Activated naive CD8-positive, alpha-beta T cell treated with anti-CD3 and anti-CD28 coated beads, Interleukin-2, amount 10 ng/mL, durations not matched to agents 7 days and 5 days (primary cell): Measurements from ENCODE around the gene PAXX. TPM values are rescaled to one million over a fixed set of nuclear protein-coding genes. Genes with fewer than 3 reads are reported as not detected.

Source experiments
- ATAC-seq: fragments of 150-1000 bp; cut with Tn5 transposase; one replicate; pipeline ENCODE4 v1.10.0; 2021; ENCODE audit warnings: low read depth, moderate library complexity
- POLR2A ChIA-PET: fragments of 350-600 bp; sonication (Branson Sonifier 250); formaldehyde crosslinking; loops from one replicate; lab custom pipeline; 2021; ENCODE audit warnings: antibody characterized with exemption; lab: Charles Lee
- DNase-seq: peaks from one replicate; pipeline ENCODE4 v3.0.0; 2021
- H3K27ac Mint-ChIP-seq: one replicate; pipeline ENCODE4 v1.8.0; 2022; ENCODE audit warnings: mild to moderate bottlenecking, mixed read lengths
- H3K27me3 Mint-ChIP-seq: one replicate; pipeline ENCODE4 v1.8.0; 2022; ENCODE audit warnings: mild to moderate bottlenecking, moderate library complexity, mixed read lengths
- H3K36me3 Mint-ChIP-seq: one replicate; pipeline ENCODE4 v1.8.0; 2021; ENCODE audit warnings: mild to moderate bottlenecking, mixed read lengths
- H3K4me1 Mint-ChIP-seq: one replicate; pipeline ENCODE4 v1.8.0; 2021; ENCODE audit warnings: mixed read lengths
- H3K4me3 Mint-ChIP-seq: one replicate; pipeline ENCODE4 v1.8.0; 2022; ENCODE audit warnings: mild to moderate bottlenecking, moderate library complexity, mixed read lengths
- H3K9me3 Mint-ChIP-seq: one replicate; pipeline ENCODE4 v1.8.0; 2021; ENCODE audit warnings: mixed read lengths
- total RNA-seq, 2 experiments: library from RNA; stranded (reverse); gene quantifications; one replicate each; pipeline ENCODE4 v1.2.3, GENCODE V29; 2021

The PAXX gene
- total RNA-seq, 2 experiments from 2014 or later: 93.4 to 97.2 TPM

DNA sequence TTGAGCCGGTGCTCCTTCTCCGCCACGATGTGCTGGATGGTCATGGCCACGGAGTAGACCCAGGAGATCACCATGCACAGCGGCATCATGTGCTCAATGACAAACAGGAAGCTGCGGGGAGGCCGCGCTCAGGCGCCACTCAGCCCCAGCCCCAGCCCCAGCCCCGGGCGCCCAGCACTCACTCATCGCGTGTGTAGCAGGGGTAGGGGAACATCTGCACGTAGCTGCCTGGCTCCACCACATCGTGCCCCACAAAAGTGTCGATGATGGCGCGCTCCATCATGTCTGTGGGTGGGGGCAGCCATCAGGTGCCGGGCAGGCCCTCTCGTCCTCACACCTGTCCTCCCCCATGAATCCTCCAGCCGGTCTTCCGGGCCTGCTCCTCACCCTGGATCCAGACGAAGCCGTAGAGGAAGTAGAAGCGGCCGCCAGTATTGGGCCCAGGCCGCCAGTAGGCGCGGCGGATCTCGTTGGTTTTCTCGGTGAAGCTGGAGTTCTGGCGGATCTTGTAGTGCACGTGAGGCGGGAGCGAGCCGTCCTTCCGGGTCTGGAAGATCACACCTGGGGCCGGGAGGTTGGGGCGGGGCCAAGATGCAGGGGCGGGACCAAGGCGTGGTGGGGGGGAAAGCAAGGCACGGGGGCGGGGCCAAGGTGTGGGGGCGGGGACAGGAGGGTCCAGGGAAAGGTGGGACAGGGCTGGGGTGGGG, 25.7 kb downstream of the PAXX start:
- POLR2A ChIA-PET: no interaction called here
- H3K4me1 Mint-ChIP-seq: no peaks in the 10 kb centered on the region
- no peak overlapping the region for H3K27ac Mint-ChIP-seq
- H3K27me3 Mint-ChIP-seq: no peaks in the 10 kb centered on the region
- no peaks in the 10 kb centered on the region for H3K9me3 Mint-ChIP-seq
- no peak for DNase-seq
- no peak overlapping the region for H3K4me3 Mint-ChIP-seq
- ATAC-seq: no peak
- H3K36me3 Mint-ChIP-seq: peaks cover 3% of the 10 kb centered on the region

DNA sequence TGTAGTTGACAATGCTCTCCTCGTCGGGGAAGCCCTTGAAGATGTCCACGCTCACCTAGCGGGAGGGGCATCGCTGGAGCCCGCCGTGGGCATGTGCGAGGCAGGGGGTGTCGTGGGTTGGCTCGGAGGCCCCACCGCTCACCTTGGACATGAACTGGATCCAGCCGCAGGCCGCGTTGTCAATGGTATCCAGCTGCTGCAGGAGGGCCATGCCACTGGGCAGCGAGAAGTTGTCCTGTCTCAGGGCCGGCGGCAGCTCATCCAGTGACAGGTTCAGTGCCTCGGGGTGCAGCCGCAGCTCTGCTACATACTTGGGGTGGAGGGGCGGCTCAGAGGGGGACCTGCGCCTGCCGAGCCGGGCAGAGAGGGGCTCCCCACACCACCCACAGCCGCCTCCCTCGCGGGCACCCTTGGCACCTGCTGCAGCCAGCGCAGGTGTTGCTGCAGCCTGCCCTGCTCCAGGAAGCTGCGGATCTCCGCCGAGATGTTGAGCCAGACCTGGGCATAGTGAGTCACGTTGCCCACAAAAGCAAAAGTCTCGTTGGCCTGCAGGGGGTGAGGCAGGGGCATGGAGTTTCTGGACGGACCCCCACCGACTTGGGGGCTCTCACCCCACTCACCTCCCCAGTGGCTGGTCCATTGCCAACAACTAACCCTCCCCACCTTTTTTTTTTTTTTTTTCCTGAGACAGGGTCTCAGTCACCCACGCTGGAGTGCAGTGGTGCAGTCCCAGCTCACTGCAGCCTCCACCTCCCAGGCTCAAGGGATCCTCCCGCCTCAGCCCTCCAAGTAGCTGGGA, 26.7 kb downstream of the PAXX start:
- no peaks in the 10 kb centered on the region for H3K27me3 Mint-ChIP-seq
- no peak overlapping the region for H3K27ac Mint-ChIP-seq
- DNase-seq: no peak

DNA sequence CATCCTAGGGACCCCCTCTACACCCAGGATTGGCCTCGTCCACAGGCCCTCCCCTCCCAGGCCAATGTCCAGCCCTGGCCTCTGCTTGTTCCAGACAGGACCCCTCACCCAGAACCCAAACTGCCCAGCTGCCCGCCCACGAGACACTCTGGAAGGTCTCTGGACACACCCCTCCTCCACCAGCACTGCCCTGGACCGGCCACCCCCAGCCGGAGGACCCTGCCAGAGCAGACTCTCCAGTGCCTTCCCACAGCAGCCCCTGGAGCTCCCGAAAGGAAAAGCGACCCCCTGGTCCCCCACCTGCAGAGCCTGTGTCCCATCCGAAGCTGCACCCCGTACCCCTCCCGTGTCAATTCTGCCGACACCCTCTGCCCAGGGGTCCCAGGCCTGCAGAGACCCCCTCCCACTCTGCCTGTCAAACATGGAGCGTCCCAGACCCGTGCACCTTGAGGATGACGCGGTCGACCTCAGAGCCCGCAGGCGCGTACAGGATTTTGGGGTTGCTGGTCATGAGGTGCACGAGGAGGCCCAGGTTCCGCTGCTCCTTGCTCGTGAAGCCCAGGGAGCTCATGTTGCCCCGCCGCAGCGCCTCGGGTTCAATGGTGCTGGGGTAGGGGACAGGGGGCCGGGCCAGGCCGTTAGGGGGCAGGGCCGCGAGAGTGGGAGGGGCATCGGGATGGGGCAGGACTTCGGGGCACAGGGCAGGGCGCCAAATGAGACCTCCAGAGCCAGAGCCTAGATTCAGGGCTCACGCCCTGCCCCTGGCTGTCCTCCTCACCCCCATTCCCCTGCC, 27.9 kb downstream of the PAXX start:
- Mint-ChIP-seq H3K4me3 (no peak overlapping the region), H3K4me1 (peaks cover 3% of the 10 kb centered on the region), H3K9me3 (no peaks in the 10 kb centered on the region), H3K27ac (no peak overlapping the region), H3K27me3 (no peaks in the 10 kb centered on the region), H3K36me3 (peaks cover 3% of the 10 kb centered on the region)
- POLR2A ChIA-PET: interaction anchor here (0.7 kb wide), 1 partner anchor 139 kb away, joined by 4 read pairs; no protein-coding TSS in a partner anchor
- DNase-seq (no peak), ATAC-seq (no peak)

More for the DNA sequence above, 26.7 kb downstream of the PAXX start:
- no peaks in the 10 kb centered on the region for H3K9me3 Mint-ChIP-seq
- H3K4me1 Mint-ChIP-seq: no peaks in the 10 kb centered on the region
- ATAC-seq: no peak
- no peak overlapping the region for H3K4me3 Mint-ChIP-seq
- peaks cover 3% of the 10 kb centered on the region for H3K36me3 Mint-ChIP-seq
- POLR2A ChIA-PET: interaction anchor here (0.7 kb wide), 1 partner anchor 138 kb away, joined by 4 read pairs; no protein-coding TSS in a partner anchor

DNA sequence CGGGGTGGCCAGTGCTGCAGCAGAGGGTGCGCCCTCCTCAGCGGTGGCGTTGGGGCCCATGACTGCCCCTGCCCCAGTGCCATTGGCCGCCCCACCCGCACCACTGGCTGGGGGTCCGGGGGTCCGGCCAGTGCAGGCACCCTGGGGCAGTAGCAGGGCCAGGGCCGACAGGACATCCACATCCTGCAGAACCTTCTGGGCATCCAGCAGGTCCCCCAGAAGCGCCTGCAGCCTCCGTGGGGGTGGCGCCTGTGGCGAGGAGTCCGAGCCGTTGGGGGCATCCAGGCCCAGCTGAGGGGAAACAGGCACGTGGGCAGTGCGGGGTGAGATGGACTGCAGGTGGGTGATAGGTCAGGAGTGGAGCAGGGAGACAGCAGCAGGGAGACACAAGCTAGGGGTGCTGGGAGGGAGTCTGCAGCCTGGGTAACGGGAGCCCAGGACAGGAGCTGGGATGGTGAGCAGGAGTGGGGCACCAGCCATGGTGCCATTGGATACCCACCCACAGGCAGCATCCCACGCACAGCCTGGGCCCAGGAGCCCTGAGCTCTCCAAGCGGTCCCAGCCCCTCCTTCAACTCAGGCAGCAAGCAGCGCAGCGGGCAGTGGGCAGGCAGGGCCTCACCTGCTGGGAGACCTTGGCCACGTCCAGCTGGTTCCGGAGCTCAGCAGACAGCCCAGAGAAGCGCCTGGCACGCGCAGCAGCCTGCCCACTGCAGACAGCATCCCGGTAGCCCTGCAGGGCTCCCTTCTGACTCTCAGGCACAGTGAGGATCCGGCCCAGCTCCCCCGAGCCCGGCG, 28.7 kb downstream of the PAXX start:
- Mint-ChIP-seq H3K27me3 (no peaks in the 10 kb centered on the region), H3K4me3 (no peak overlapping the region), H3K27ac (no peak overlapping the region), H3K36me3 (peaks cover 3% of the 10 kb centered on the region), H3K9me3 (no peaks in the 10 kb centered on the region), H3K4me1 (peaks cover 3% of the 10 kb centered on the region)
- no peak for DNase-seq
- ATAC-seq: no peak
- POLR2A ChIA-PET: interaction anchor here (1.1 kb wide), 1 partner anchor 20 kb away, joined by 4 read pairs; no protein-coding TSS in a partner anchor

DNA sequence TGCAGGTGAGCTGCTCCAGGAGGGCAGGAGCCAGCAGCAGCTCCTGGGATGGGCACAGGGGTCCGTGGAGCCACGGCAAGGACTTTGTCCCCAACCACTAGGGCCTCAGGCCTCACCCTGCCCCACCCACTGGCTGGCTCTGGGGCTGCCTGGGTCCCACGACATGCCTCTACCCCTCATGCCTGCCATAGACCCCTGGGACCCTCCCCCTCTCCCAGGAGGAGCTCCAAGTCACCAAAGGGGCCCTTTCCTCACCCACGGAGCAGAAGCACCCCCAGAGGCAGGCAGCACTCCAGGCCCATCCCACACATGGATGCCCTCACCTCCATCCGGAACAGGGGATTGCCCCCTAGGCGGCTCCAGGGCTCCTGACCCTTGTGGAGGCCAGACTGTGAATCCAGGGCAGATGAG, 29.4 kb downstream of the PAXX start:
- H3K4me1 Mint-ChIP-seq: peaks cover 4% of the 10 kb centered on the region
- no peak overlapping the region for H3K4me3 Mint-ChIP-seq
- no peaks in the 10 kb centered on the region for H3K27me3 Mint-ChIP-seq
- peaks cover 3% of the 10 kb centered on the region for H3K36me3 Mint-ChIP-seq
- POLR2A ChIA-PET: interaction anchor here (1.1 kb wide), 1 partner anchor 21 kb away, joined by 4 read pairs; no protein-coding TSS in a partner anchor
- ATAC-seq (no peak), DNase-seq (no peak)
- H3K9me3 Mint-ChIP-seq: no peaks in the 10 kb centered on the region
- H3K27ac Mint-ChIP-seq: no peak overlapping the region

DNA sequence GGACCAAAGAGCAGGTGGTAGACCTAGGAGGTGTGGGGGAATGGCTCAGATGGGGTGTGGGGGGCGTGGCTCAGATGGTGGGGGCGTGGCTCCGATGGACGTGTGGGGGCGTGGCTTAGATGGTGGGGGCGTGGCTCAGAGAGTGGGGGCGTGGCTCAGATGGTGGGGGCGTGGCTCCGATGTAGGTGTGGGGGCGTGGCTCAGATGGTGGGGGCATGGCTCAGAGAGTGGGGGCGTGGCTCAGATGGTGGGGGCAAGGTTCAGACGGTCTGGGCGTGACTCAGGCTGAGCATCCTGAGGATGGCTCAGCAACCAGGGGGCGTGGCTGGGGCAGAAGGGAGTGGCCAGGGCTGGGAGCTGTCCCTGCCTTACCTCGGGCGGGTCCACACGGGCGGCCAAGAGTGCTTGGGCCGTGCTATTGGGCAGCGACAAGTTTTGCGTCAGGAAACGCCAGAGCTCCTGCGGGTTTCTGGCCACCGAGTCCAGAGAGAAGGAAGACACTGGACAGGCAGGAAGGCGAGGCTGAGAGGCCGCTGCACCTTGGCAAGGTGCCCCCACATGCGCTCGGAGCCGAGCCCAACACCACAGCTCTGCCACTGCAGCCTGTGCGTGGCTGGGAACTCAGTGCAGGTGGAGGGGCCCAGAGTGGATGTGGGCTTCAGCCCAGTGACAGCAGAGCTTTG, 29.9 kb downstream of the PAXX start:
- no peak overlapping the region for H3K4me3 Mint-ChIP-seq
- no peak overlapping the region for H3K27ac Mint-ChIP-seq
- no peaks in the 10 kb centered on the region for H3K27me3 Mint-ChIP-seq
- peaks cover 6% of the 10 kb centered on the region for H3K4me1 Mint-ChIP-seq
- POLR2A ChIA-PET: interaction anchor here (1.1 kb wide), 1 partner anchor 22 kb away, joined by 4 read pairs; no protein-coding TSS in a partner anchor
- ATAC-seq: peak; percentile 31
- peak; percentile 65 for DNase-seq
- H3K9me3 Mint-ChIP-seq: no peaks in the 10 kb centered on the region
- H3K36me3 Mint-ChIP-seq: no peaks in the 10 kb centered on the region

DNA sequence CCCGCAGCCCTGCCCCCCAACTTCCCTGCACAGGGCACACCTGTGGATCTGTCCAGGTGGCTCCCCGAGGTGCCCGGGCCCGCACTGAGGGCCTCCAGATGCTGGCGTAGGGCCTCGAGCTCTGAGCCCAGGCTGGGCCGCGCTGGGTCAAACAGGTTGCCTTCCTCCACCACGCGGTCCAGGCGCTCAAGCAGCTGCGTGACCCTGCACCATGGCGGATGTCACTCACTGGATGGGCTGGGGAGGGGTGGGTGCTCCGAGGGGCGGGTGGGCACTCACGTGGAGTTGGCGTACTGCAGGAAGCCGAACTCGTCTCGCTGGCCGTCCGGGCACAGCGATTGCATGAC, 30.4 kb downstream of the PAXX start:
- H3K4me1 Mint-ChIP-seq: peaks cover 8% of the 10 kb centered on the region
- POLR2A ChIA-PET: no interaction called here
- DNase-seq: no peak
- H3K36me3 Mint-ChIP-seq: no peaks in the 10 kb centered on the region
- peaks cover 2% of the 10 kb centered on the region for H3K27me3 Mint-ChIP-seq
- ATAC-seq: no peak
- no peak overlapping the region for H3K4me3 Mint-ChIP-seq
- H3K27ac Mint-ChIP-seq: no peak overlapping the region
- H3K9me3 Mint-ChIP-seq: no peaks in the 10 kb centered on the region

DNA sequence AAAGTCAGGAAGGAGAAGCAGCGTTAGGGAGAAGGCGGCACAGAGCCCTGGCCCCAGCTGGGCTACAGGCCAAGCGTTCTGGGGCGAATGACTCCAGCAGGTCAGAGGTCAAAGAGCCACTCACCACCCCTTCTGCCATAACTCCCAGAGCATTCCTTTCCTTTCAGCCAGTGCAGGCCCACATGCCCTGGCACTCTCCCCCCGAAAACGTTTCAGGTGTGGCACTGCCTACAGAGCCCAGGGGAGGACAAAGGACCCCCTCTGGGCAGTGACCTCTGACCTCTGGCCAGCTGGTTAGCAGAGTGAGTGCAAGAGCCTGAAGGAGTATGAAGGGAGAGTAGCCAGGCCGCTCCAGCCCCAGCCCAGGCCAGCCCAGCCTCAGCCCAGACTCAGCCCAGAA, 30.9 kb downstream of the PAXX start:
- Mint-ChIP-seq H3K4me3 (no peak overlapping the region), H3K36me3 (no peaks in the 10 kb centered on the region), H3K9me3 (no peaks in the 10 kb centered on the region), H3K27me3 (peaks cover 2% of the 10 kb centered on the region), H3K4me1 (peaks cover 8% of the 10 kb centered on the region), H3K27ac (no peak overlapping the region)
- no peak for ATAC-seq
- DNase-seq: no peak
- POLR2A ChIA-PET: no interaction called here

DNA sequence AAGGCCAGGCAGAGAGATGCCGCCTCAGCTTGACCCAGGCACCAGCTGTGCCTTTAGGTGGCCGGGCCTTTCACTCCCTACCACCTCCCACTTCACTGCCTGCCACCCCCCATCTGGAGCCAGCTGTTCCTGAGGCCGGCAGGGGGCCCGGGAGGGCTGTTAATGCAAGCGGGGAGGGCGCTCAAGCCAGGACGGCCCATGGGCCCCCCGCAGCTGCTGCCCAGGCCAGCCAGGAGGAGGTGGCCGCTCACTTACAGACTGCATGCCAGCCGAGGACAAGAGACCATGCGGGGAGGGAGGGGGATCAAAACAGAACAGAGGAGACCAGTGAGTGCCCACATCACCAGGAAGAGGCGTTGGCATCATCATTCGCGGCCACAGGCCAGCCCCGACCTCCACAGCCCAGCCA, 31.4 kb downstream of the PAXX start:
- H3K36me3 Mint-ChIP-seq: no peaks in the 10 kb centered on the region
- no peak overlapping the region for H3K27ac Mint-ChIP-seq
- H3K27me3 Mint-ChIP-seq: peaks cover 2% of the 10 kb centered on the region
- DNase-seq (no peak), ATAC-seq (no peak)
- no peaks in the 10 kb centered on the region for H3K9me3 Mint-ChIP-seq
- POLR2A ChIA-PET: no interaction called here
- H3K4me1 Mint-ChIP-seq: peaks cover 8% of the 10 kb centered on the region
- H3K4me3 Mint-ChIP-seq: no peak overlapping the region

DNA sequence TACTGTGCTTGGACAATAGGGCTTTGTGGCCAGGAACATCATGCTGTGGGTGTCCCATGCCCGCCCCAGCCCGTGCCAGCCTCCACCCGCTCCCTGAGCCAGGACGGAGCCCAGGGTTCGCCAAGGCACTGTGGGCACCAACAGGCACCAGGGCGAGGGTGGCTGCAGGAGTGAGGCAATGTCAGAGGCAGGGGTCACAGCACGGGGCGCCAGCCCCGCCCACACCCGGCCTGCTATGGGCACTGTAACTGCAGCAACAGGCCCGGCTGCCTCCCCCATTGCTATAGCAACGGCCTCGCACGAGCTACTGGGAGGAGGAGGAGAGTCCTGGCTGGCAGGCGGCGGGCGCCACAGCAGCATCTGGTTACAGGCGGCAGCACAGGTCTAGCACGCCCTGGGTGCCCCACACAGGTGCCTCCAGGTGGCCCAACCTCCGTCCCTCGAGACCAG, 33.3 kb downstream of the PAXX start:
- no peaks in the 10 kb centered on the region for H3K36me3 Mint-ChIP-seq
- no peak for DNase-seq
- POLR2A ChIA-PET: interaction anchor here (1.3 to 1.9 kb wide), 2 partner anchors 29 to 33 kb away, joined by 3 to 9 read pairs; partner anchors contain the start of genes CLIC3 and PAXX
- ATAC-seq: no peak
- H3K27me3 Mint-ChIP-seq: peaks cover 2% of the 10 kb centered on the region
- H3K4me3 Mint-ChIP-seq: no peak overlapping the region
- H3K27ac Mint-ChIP-seq: no peak overlapping the region
- peaks cover 19% of the 10 kb centered on the region for H3K4me1 Mint-ChIP-seq
- H3K9me3 Mint-ChIP-seq: no peaks in the 10 kb centered on the region

DNA sequence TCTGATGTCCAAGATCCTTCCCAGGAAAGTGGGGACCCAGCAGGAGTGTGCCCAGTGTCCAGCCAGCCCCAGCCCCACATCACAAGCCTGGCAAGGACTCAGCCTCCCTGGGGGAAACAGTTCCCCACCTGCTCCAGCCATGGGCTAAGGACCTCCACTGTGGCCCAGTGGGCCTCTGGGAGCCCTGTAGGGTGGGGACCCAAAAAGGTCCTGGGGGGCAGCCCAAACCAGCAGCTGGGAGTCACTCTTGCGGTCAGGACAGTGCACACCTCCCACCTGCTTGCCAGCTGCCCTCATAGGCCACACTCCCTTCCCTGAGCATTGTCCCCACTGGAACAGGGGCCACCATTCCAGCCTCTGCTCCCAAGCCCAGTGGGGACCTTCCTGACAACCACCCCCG, 34.2 kb downstream of the PAXX start:
- no peak overlapping the region for H3K4me3 Mint-ChIP-seq
- DNase-seq (no peak), ATAC-seq (no peak)
- peaks cover 23% of the 10 kb centered on the region for H3K4me1 Mint-ChIP-seq
- H3K9me3 Mint-ChIP-seq: no peaks in the 10 kb centered on the region
- peaks cover 2% of the 10 kb centered on the region for H3K27me3 Mint-ChIP-seq
- peak overlapping the region; percentile 21 for H3K27ac Mint-ChIP-seq
- no peaks in the 10 kb centered on the region for H3K36me3 Mint-ChIP-seq
- POLR2A ChIA-PET: interaction anchor here (0.7 to 1.9 kb wide), 6 partner anchors 9 to 78 kb away, joined by 3 to 9 read pairs (median 4); partner anchors contain the start of genes CLIC3 and PAXX

DNA sequence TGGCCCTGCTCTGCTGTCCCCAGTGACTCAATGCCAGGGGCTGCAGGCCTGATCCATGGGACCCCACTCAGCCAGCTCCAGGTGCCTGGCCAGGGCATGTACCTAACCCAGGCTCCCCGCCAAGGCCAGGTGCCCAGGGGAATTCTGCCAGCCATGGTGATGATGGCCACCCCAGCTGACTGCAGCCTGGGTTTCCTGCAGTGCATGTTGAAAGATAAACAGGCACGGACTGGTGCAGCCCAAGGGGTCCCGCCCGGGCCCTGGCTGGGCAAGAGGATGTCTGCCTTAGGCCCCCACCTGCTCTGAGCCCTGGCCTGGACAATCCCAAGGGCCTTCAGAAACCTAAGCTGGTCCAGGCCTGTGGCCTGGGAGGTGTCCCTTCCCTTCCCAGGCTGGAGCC, 34.6 kb downstream of the PAXX start:
- DNase-seq (no peak), ATAC-seq (no peak)
- Mint-ChIP-seq H3K36me3 (no peaks in the 10 kb centered on the region), H3K27ac (peak overlapping the region; percentile 21), H3K27me3 (peaks cover 2% of the 10 kb centered on the region), H3K4me3 (peak overlapping the region; percentile 82), H3K9me3 (no peaks in the 10 kb centered on the region), H3K4me1 (peaks cover 25% of the 10 kb centered on the region)
- POLR2A ChIA-PET: interaction anchor here (0.7 to 1.9 kb wide), 9 partner anchors 8 to 79 kb away, joined by 3 to 9 read pairs (median 4); partner anchors contain the start of genes CLIC3 and PAXX
